ENCODE data around the gene CCNE1. TPM values are rescaled to one million over a fixed set of nuclear protein-coding genes. Genes with fewer than 3 reads are reported as not detected.

The CCNE1 gene
- total and polyA plus RNA-seq, 10 of the 15 experiments (the other 5 are each of a cell fraction or from before 2014, with no cell fraction given), result 6.3 to 44.2 (median 35.8) TPM

- no peak for TF ChIP-seq YBX1 (IDR thresholded peaks at IDR 0.05)
- no peak for TF ChIP-seq MTA3 (IDR thresholded peaks at IDR 0.05; ENCODE audit: borderline replicate concordance, low read length)
- TF ChIP-seq SIX5 (IDR thresholded peaks at IDR 0.05; ENCODE audit: low read depth, low read length, severe bottlenecking), result no peak
Observed at GRCh38 chr19:29763196-29763595, 48.6 kb upstream of the CCNE1 start (continued).

DNA sequence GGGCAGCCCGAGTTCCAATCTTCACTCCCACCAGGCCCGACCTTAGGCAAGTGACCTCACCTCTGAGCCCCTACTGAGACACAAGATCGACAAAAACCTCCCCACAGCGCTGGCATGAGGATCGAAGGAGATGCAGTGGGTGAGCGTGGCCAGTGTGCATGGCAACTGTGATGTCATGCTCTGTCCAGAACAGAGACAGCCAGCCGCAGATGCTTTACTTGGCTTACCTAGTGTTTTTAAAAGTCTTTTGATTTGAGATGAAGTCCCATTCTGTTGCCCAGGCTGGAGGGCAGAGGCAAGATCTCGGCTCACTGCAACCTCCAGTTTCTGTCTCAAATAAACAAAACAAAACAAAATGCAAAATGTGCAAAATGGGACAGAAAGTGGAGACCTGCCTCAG is 47.4 kb upstream of the CCNE1 start:
- ChIA-PET CTCF (no interaction called here), RAD21 (ENCODE audit: unreplicated experiment) (no interaction called here), POLR2A (no interaction called here), SMC1A (ENCODE audit: uncharacterized antibody, unreplicated experiment) (no interaction called here)
- H2AFZ ChIP-seq (ENCODE audit: control insufficient read depth, low read depth, low read length), result no peak overlapping the region
- intact Hi-C loops (cut with micrococcal nuclease; ENCODE audit: unreplicated experiment), result loop anchor here (5.0 kb wide), 1 partner anchor 48 kb away; the partner anchor contains the start of gene CCNE1
- H3K4me1 ChIP-seq (ENCODE audit: control insufficient read depth, insufficient read depth, low read length), result no peaks in the 10 kb centered on the region
- H3K27ac ChIP-seq (ENCODE audit: control insufficient read depth, insufficient read depth), result no peak overlapping the region
- no peak for ATAC-seq
- no peaks in the 10 kb centered on the region for H3K79me2 ChIP-seq (ENCODE audit: control insufficient read depth, insufficient read depth, low read length)
- H3K4me3 ChIP-seq, result no peak overlapping the region
- H3K27me3 ChIP-seq (replicated peaks in 1 of 2; ENCODE audit: control insufficient read depth in 2 of 2, insufficient read depth in 2 of 2, low read length in 1 of 2), result no peaks in the 10 kb centered on the region
- H4K20me1 ChIP-seq (ENCODE audit: control insufficient read depth, insufficient read depth), result no peaks in the 10 kb centered on the region
- no peak for DNase-seq (ENCODE audit: low read depth, low spot score)
- BruUV-seq (replicated peaks), result no TSS peak
- TF ChIP-seq RFX5 (IDR thresholded peaks at IDR 0.05; ENCODE audit: low read depth, low read length) (peak; percentile 65), ZNF207 (IDR thresholded peaks at IDR 0.05; ENCODE audit: borderline replicate concordance) (no peak)
- H3K4me2 ChIP-seq (ENCODE audit: control insufficient read depth, insufficient read depth), result no peak overlapping the region
- in situ Hi-C loops (cut with MboI), result no loop called here
- H3K9ac ChIP-seq (ENCODE audit: control insufficient read depth, insufficient read depth, low read length), result no peak overlapping the region
- no peak for FAIRE-seq
- WGBS (ENCODE audit: insufficient coverage, insufficient replicate concordance, low lambda C conversion rate, missing lambda C conversion rate), result 8% methylated on average over 8 of the region's 8 CpGs
- H3K9me3 ChIP-seq (replicated peaks; ENCODE audit: control insufficient read depth, insufficient read depth, low read length), result no peaks in the 10 kb centered on the region
- H3K36me3 ChIP-seq (ENCODE audit: control insufficient read depth in 2 of 2, insufficient read depth in 2 of 2, low read length in 1 of 2), result no peaks in the 10 kb centered on the region

DNA sequence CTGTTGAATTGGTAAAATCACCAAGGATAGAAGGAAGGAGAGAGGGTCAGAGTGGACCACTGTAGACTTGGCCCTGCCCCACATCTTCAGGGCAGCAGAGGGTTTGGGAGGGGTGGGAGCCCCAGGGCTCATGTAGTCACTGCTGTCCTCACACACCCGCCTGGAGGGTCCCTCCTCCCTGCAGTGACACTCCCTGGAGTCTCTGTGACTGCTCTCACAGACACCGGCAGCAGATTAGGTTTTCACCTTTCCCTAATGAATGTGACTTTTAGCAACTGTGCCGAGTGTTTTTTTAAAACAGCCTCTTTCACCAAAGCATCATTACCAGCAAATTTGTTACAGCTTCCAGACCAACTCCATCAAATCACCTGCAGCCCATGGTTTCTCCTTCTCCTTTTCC is 45.7 kb upstream of the CCNE1 start:
- in situ Hi-C loops (cut with MboI), result no loop called here
- CTCF ChIA-PET, result no interaction called here

More for the DNA sequence above, 45.7 kb upstream of the CCNE1 start:
- no peaks in the 10 kb centered on the region for H3K27me3 ChIP-seq (replicated peaks in 1 of 2; ENCODE audit: control insufficient read depth in 2 of 2, insufficient read depth in 2 of 2, low read length in 1 of 2)
- intact Hi-C loops (cut with micrococcal nuclease; ENCODE audit: unreplicated experiment), result no loop called here
- H3K9ac ChIP-seq (ENCODE audit: control insufficient read depth, insufficient read depth, low read length), result no peak overlapping the region
- no peak overlapping the region for H2AFZ ChIP-seq (ENCODE audit: control insufficient read depth, low read depth, low read length)
- SMC1A ChIA-PET (ENCODE audit: uncharacterized antibody, unreplicated experiment), result no interaction called here
- DNase-seq (ENCODE audit: low read depth, low spot score), result no peak
- H3K27ac ChIP-seq (ENCODE audit: control insufficient read depth, insufficient read depth), result no peak overlapping the region
- FAIRE-seq, result no peak
- RAD21 ChIA-PET (ENCODE audit: unreplicated experiment), result no interaction called here
- no peaks in the 10 kb centered on the region for H3K79me2 ChIP-seq (ENCODE audit: control insufficient read depth, insufficient read depth, low read length)
- no peak overlapping the region for H3K4me3 ChIP-seq
- no peak overlapping the region for H3K4me2 ChIP-seq (ENCODE audit: control insufficient read depth, insufficient read depth)
- BruUV-seq (replicated peaks), result no TSS peak
- no peaks in the 10 kb centered on the region for H3K4me1 ChIP-seq (ENCODE audit: control insufficient read depth, insufficient read depth, low read length)
- H4K20me1 ChIP-seq (ENCODE audit: control insufficient read depth, insufficient read depth), result no peaks in the 10 kb centered on the region
- POLR2A ChIA-PET, result no interaction called here
- H3K36me3 ChIP-seq (ENCODE audit: control insufficient read depth in 2 of 2, insufficient read depth in 2 of 2, low read length in 1 of 2), result no peaks in the 10 kb centered on the region
- no peaks in the 10 kb centered on the region for H3K9me3 ChIP-seq (replicated peaks; ENCODE audit: control insufficient read depth, insufficient read depth, low read length)
- WGBS (ENCODE audit: insufficient coverage, insufficient replicate concordance, low lambda C conversion rate, missing lambda C conversion rate), result 63% methylated on average over 3 of the region's 3 CpGs
- TF ChIP-seq MLLT1 (IDR thresholded peaks at IDR 0.05) (no peak), STAT3 (IDR thresholded peaks at IDR 0.05; ENCODE audit: low read depth, low read length) (no peak), MYB (IDR thresholded peaks at IDR 0.05; ENCODE audit: borderline replicate concordance, low read depth, low read length) (no peak), ASH2L (IDR thresholded peaks at IDR 0.05; ENCODE audit: borderline replicate concordance, low read depth) (no peak), GATAD2B (conservative IDR thresholded peaks at IDR 0.05; ENCODE audit: low read depth) (no peak), ATF7 (IDR thresholded peaks at IDR 0.05; ENCODE audit: low read depth) (no peak), EZH2 (IDR thresholded peaks at IDR 0.05; ENCODE audit: borderline replicate concordance, control insufficient read depth, low read depth, low read length) (no peak)
- TF ChIP-seq, protein P1, sequence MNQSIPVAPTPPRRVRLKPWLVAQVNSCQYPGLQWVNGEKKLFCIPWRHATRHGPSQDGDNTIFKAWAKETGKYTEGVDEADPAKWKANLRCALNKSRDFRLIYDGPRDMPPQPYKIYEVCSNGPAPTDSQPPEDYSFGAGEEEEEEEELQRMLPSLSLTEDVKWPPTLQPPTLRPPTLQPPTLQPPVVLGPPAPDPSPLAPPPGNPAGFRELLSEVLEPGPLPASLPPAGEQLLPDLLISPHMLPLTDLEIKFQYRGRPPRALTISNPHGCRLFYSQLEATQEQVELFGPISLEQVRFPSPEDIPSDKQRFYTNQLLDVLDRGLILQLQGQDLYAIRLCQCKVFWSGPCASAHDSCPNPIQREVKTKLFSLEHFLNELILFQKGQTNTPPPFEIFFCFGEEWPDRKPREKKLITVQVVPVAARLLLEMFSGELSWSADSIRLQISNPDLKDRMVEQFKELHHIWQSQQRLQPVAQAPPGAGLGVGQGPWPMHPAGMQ (IDR thresholded peaks at IDR 0.05; ENCODE audit: borderline replicate concordance), result no peak
- TF ChIP-seq, protein P2, sequence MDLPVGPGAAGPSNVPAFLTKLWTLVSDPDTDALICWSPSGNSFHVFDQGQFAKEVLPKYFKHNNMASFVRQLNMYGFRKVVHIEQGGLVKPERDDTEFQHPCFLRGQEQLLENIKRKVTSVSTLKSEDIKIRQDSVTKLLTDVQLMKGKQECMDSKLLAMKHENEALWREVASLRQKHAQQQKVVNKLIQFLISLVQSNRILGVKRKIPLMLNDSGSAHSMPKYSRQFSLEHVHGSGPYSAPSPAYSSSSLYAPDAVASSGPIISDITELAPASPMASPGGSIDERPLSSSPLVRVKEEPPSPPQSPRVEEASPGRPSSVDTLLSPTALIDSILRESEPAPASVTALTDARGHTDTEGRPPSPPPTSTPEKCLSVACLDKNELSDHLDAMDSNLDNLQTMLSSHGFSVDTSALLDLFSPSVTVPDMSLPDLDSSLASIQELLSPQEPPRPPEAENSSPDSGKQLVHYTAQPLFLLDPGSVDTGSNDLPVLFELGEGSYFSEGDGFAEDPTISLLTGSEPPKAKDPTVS (IDR thresholded peaks at IDR 0.05; ENCODE audit: low read depth, low read length), result no peak
- ATAC-seq, result no peak
